Upper lobe of left lung (tissue), 4 donors: ENCODE measurements around the gene TSHZ2.

Experiments
- POLR2AphosphoS5 ChIP-seq, 2 donors: sonication (generic); formaldehyde crosslinking; IDR thresholded peaks; one replicate each; pipeline ENCODE4 v1.5.1; 2017; ENCODE audit warnings: antibody characterized with exemption in 2 of 2
- TF ChIP-seq, protein P1 (sequence below), 6 experiments: fragments of 450-650 bp in 4 of 6; fragments of 200-600 bp in 2 of 6; sonication (generic) in 2 of 6; IDR thresholded peaks; one replicate each; pipeline ENCODE4 v1.5.1; 2016 to 2019; ENCODE audit warnings: antibody characterized with exemption in 6 of 6

DNA sequence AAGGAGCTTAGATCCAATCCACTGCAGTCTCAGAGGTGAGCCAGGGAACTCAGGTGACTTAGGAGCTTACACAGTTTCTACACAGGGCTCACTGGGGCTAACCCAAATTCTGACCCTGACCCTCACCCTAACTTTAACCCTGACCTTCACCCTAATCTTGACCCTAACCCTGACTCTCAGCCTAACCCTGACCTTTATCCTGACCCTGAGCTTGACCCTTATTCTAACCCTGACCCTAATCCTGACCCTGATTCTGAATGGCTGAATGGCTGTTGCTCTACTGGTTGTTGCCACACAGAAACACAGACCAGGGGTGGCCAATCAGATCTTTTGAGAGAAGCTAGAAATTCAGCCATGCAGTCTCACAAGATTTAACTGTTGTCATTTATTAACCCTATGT lies 180.1 kb downstream of the TSHZ2 start:
- TF ChIP-seq, protein P1, sequence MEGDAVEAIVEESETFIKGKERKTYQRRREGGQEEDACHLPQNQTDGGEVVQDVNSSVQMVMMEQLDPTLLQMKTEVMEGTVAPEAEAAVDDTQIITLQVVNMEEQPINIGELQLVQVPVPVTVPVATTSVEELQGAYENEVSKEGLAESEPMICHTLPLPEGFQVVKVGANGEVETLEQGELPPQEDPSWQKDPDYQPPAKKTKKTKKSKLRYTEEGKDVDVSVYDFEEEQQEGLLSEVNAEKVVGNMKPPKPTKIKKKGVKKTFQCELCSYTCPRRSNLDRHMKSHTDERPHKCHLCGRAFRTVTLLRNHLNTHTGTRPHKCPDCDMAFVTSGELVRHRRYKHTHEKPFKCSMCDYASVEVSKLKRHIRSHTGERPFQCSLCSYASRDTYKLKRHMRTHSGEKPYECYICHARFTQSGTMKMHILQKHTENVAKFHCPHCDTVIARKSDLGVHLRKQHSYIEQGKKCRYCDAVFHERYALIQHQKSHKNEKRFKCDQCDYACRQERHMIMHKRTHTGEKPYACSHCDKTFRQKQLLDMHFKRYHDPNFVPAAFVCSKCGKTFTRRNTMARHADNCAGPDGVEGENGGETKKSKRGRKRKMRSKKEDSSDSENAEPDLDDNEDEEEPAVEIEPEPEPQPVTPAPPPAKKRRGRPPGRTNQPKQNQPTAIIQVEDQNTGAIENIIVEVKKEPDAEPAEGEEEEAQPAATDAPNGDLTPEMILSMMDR (IDR thresholded peaks at IDR 0.05), result no peak
- no peak for TF ChIP-seq POLR2AphosphoS5 (IDR thresholded peaks at IDR 0.05)
